Measurements from ENCODE around the gene PATZ1. TPM values are rescaled to one million over a fixed set of nuclear protein-coding genes. Genes with fewer than 3 reads are reported as not detected.

Gene PATZ1
- total RNA-seq, 1 experiment from 2014 or later: 19.2 TPM

- peaks cover 95% of the 10 kb centered on the region for H3K36me3 Mint-ChIP-seq (ENCODE audit: insufficient read depth, unreplicated experiment)
- no peak for DNase-seq (ENCODE audit: unreplicated experiment)
- no peak overlapping the region for H3K27ac Mint-ChIP-seq (ENCODE audit: low read depth, unreplicated experiment)
- intact Hi-C loops (cut with micrococcal nuclease): no loop called here
- H3K9me3 Mint-ChIP-seq (ENCODE audit: unreplicated experiment): no peaks in the 10 kb centered on the region
- H3K4me3 Mint-ChIP-seq (ENCODE audit: unreplicated experiment): no peak overlapping the region
- TF ChIP-seq CTCF (IDR thresholded peaks at IDR 0.05; ENCODE audit: unreplicated experiment): no peak
- peaks cover 11% of the 10 kb centered on the region for H3K4me1 Mint-ChIP-seq (ENCODE audit: insufficient read depth, unreplicated experiment)
- ChIA-PET POLR2A (interaction anchor here (0.7 to 3.4 kb wide), 6 partner anchors 12 to 35 kb away, joined by 3 to 13 read pairs (median 6); no protein-coding TSS in a partner anchor), CTCF (interaction anchor here (1.9 kb wide), 1 partner anchor 11 kb away, joined by 4 read pairs; no protein-coding TSS in a partner anchor)
- H3K27me3 Mint-ChIP-seq (ENCODE audit: insufficient read depth, unreplicated experiment): no peaks in the 10 kb centered on the region
- BruUV-seq (replicated peaks): no TSS peak
These were observed 68.0 kb downstream of the PATZ1 start for GRCh38 chr22:31278151-31278621.

GRCh38 chr22:31277741-31278140, 68.4 kb downstream of the PATZ1 start:
- intact Hi-C loops (cut with micrococcal nuclease): no loop called here
- Mint-ChIP-seq H3K36me3 (ENCODE audit: insufficient read depth, unreplicated experiment) (peaks cover 95% of the 10 kb centered on the region), H3K4me3 (ENCODE audit: unreplicated experiment) (no peak overlapping the region), H3K27me3 (ENCODE audit: insufficient read depth, unreplicated experiment) (no peaks in the 10 kb centered on the region), H3K4me1 (ENCODE audit: insufficient read depth, unreplicated experiment) (peaks cover 11% of the 10 kb centered on the region), H3K9me3 (ENCODE audit: unreplicated experiment) (no peaks in the 10 kb centered on the region), H3K27ac (ENCODE audit: low read depth, unreplicated experiment) (no peak overlapping the region)
- POLR2A ChIA-PET: interaction anchor here (0.5 to 3.4 kb wide), 7 partner anchors 12 to 257 kb away, joined by 3 to 13 read pairs (median 3); no protein-coding TSS in a partner anchor
- DNase-seq (ENCODE audit: unreplicated experiment): no peak
- no TSS peak for BruUV-seq (replicated peaks)
- TF ChIP-seq CTCF (IDR thresholded peaks at IDR 0.05; ENCODE audit: unreplicated experiment): no peak
- CTCF ChIA-PET: interaction anchor here (0.6 to 1.2 kb wide), 3 partner anchors 14 to 36 kb away, joined by 3 to 4 read pairs (median 3); partner anchors contain the start of gene PIK3IP1

GRCh38 chr22:31276426-31277167, 69.5 kb downstream of the PATZ1 start:
- Mint-ChIP-seq H3K9me3 (ENCODE audit: unreplicated experiment) (no peaks in the 10 kb centered on the region), H3K27ac (ENCODE audit: low read depth, unreplicated experiment) (no peak overlapping the region), H3K4me3 (ENCODE audit: unreplicated experiment) (no peak overlapping the region), H3K36me3 (ENCODE audit: insufficient read depth, unreplicated experiment) (peaks cover 99% of the 10 kb centered on the region), H3K4me1 (ENCODE audit: insufficient read depth, unreplicated experiment) (peaks cover 11% of the 10 kb centered on the region), H3K27me3 (ENCODE audit: insufficient read depth, unreplicated experiment) (no peaks in the 10 kb centered on the region)
- ChIA-PET CTCF (interaction anchor here (1.0 to 1.2 kb wide), 2 partner anchors 28 to 37 kb away, joined by 3 to 4 read pairs; no protein-coding TSS in a partner anchor), POLR2A (interaction anchor here (0.8 to 5.2 kb wide), 5 partner anchors 11 to 37 kb away, joined by 3 to 26 read pairs (median 4); partner anchors contain the start of gene PIK3IP1)
- BruUV-seq (replicated peaks): no TSS peak
- TF ChIP-seq CTCF (IDR thresholded peaks at IDR 0.05; ENCODE audit: unreplicated experiment): no peak
- intact Hi-C loops (cut with micrococcal nuclease): no loop called here
- DNase-seq (ENCODE audit: unreplicated experiment): no peak

Other genes starting within 250 kb of the PATZ1 start
- gene SELENOM, start 238.8 kb downstream of the PATZ1 start, total RNA-seq (2022): 44.9 and 88.7 TPM in 2 replicates
- 0.61 and 0.66 TPM in 2 replicates for gene INPP5J, start 223.4 kb downstream of the PATZ1 start, total RNA-seq (2022)
- not detected in 2 replicates for gene PLA2G3, start 205.8 kb downstream of the PATZ1 start, total RNA-seq (2022)
- 34.6 and 44.8 TPM in 2 replicates for gene RNF185, start 186.2 kb downstream of the PATZ1 start, total RNA-seq (2022)
- gene LIMK2, start 134.0 kb downstream of the PATZ1 start, total RNA-seq (2022): 74.4 and 126 TPM in 2 replicates
- 0.25 and 0.93 TPM in 2 replicates for gene PIK3IP1, start 53.9 kb downstream of the PATZ1 start, total RNA-seq (2022)
- gene DRG1, start 53.3 kb upstream of the PATZ1 start, total RNA-seq (2022): 84.8 and 101 TPM in 2 replicates
- 25.6 and 31.1 TPM in 2 replicates for gene EIF4ENIF1, start 143.5 kb upstream of the PATZ1 start, total RNA-seq (2022)
- gene SFI1, start 150.2 kb upstream of the PATZ1 start, total RNA-seq (2022): 34.6 and 36.2 TPM in 2 replicates

Measured in MCF 10A (cell line).